ENCODE data around the gene BRS3.
A peak's percentile ranks its signal among the peaks of the same experiment; 100 is the strongest.
"Not testable (repeated sequence)": the region's sequence is repeated elsewhere in the genome, so short reads cannot be mapped to it uniquely, and the experiment has no call there.

BRS3 gene

GRCh38 chrX:136487647-136488046, at the start of gene BRS3:
TSS of gene BRS3 (plus strand) at chrX:136487947. CDS start at chrX:136488115, 168 bp downstream.
- no peak for DNase-seq

DNA sequence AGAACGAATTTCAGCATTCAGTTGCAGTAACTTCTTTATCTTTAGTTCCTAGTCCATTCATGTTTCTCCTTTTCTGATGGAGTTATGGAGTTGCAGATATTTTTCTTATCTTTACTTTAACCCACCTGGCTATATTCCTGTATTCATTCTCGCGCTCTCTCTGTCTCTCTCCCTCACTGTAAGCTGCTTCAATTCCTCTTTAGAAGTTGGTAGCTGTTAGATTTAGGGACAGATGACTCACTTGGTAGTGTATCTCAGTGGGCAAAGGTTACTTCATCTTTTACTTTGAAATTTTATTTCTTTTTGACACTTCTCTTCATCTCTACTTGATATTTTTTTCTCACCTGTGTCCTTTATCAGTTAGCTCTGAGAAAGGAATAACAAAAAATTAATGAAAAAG, 49.6 kb upstream of the BRS3 start:
- DNase-seq, result no peak

DNA sequence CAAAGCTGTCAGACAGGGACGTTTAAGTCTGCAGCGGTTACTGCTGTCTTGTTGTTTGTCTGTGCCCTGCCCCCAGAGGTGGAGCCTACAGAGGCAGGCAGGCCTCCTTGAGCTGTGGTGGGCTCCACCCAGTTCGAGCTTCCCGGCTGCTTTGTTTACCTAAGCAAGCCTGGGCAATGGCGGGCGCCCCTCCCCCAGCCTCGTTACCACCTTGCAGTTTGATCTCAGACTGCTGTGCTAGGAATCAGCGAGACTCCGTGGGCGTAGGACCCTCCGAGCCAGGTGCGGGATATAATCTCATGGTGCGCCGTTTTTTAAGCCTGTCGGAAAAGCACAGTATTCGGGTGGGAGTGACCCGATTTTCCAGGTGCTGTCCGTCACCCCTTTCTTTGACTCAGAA, 42.1 kb upstream of the BRS3 start:
- DNase-seq, result not testable (repeated sequence)

- no peak for DNase-seq
Observed at GRCh38 chrX:136446208-136446607, 41.5 kb upstream of the BRS3 start.

- no peak for DNase-seq
Observed at GRCh38 chrX:136447308-136447707, 40.4 kb upstream of the BRS3 start.

GRCh38 chrX:136447968-136448367, 39.8 kb upstream of the BRS3 start:
- DNase-seq, result no peak

DNA sequence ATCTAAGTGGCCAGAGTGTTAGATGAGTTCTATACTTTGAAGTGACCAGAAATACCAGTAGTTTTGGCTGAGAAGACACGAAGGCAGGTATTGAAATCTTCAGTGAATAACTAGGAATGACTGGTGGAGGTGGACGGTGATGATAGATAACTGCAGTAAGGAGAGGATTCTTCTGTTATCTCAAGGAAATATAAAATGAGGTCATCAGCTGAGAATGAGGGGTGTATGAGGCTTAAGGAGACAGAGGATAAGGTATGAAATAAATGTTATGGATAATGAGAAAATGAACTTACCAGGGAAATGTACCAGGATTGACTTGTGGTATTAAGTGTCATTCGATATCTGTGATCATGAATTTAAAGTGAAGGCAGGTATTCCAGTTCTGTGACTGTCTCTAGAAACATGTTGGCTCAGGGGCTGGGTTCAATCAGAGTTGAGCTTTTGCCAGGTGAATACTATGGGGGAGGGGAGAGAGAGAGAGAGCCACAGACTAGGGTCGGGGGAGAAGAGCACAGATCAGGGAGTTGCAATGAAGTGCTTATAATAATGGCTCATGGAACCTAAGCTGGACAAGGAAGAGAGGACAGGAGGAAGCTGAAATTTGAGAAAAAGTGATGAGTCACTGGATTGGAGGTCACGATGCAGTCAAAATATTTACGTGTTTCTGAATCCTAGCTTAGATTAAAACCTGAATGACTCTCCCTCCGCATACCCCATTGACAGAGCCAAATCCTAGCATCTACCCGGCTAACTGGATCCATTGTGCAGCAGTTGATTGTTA, 37.5 kb upstream of the BRS3 start:
- DNase-seq, result no peak

DNA sequence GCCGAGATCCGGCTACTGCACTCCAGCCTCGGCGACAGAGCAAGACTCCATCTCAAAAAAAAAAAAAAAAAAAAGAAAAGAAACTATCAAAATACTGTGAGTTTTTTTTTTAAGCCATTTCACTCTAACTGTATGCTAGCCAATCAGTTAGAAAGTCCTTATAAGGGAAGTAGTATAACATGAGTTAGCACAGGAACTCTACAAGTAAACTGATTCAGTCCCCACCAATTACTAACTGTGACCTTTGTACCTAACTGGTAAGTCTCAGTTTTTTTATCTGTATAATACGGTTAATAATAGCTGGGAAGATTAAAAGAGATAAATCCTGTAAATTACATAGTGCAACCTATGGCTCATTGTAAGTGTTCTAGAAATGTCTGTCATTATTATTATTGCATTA, 35.1 kb upstream of the BRS3 start:
- DNase-seq, result no peak

GRCh38 chrX:136453114-136453513, 34.6 kb upstream of the BRS3 start:
- no peak for DNase-seq

- no peak for DNase-seq
Observed at GRCh38 chrX:136453771-136454170, 34.0 kb upstream of the BRS3 start.

- DNase-seq, result no peak
Observed at GRCh38 chrX:136456133-136456532, 31.6 kb upstream of the BRS3 start.

DNA sequence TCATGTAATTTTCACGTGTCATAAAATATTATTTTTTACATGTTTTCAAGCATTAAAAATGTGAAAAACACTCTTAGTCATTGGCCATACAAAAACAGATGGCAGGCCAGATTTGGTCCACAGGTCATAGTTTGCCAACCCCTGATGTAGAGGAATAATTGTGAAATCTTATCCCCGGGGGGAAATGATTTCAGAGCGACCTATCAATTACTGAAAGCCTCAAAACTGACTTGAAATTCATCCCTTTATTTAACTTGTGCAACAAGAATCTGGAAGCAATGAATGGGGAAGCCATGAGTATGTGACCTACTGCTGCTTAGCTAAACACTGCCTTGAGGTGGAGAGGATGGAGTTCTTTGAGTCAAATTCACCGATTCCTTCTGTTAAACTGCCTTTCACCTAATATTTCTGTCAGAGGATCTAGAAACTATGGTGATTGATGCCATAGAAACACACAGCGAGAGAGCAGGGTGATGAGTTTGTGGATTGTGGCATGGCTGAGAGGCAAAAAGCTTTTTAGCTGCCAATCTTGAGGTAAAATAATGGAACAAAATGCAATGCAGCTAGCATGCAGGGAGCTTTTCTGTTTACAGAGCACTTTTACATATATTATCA, 30.3 kb upstream of the BRS3 start:
- DNase-seq, result no peak

DNA sequence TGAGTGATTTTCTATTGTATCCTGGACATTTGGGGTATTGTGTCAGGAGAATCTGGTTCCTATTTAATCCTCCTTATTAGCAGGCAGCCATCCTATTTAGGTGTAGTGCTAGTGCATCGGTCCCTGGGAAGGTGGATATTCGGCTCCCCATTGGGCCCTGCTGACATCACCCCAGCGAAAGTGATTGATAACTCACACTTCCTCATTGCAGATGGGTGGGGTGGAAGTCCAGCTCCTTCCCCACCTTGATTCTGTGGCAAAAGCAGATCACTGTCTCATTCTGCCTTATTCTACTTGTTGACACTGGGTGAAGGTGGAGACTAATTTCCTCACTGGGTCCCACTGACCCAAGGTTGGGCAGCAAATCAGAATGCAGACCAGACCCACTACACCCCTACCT, 23.2 kb upstream of the BRS3 start:
- DNase-seq, result no peak

DNA sequence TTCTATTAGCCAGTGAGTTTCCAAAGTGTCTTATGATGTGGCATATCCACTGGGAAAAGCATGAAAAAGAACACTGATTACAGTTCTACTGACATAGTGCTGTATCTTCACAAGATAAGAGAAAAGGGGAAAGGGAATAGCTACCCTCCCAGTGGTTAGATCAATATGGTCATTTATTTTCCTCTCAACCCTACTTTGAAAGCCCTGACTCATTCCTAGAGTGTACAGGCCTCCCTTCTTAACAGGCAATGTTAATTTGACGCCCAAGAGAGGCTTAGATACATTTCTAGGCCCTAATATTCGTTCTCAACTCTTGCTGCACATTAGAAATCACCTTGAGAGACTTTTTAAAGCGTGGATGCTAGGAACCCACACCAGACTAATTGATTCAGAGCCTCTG, 20.4 kb upstream of the BRS3 start:
- DNase-seq, result no peak

- DNase-seq, result no peak
Observed at GRCh38 chrX:136468391-136469103, 19.2 kb upstream of the BRS3 start.

DNA sequence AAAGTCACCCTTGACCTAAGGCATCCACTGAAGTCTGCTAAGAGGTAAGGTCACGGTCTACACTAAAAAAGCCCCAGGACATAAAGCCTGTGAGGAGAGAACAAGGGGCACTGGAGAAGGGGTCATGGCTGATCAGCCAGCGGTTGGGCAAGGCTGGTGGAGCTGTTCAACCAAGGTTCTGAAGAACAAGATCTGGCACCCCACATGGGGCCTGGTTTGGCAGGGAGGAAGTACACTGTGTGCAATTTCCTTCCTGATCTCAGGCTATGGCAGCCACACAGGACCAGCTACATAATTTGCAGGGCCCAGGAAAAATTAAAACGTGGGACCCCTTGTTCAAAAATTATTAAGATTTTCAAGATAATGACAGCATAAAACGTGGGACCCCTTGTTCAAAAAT, 14.1 kb upstream of the BRS3 start:
- no peak for DNase-seq

GRCh38 chrX:136475236-136475635, 12.5 kb upstream of the BRS3 start:
- DNase-seq, result no peak

GRCh38 chrX:136476501-136476900, 11.2 kb upstream of the BRS3 start:
- DNase-seq, result no peak

DNA sequence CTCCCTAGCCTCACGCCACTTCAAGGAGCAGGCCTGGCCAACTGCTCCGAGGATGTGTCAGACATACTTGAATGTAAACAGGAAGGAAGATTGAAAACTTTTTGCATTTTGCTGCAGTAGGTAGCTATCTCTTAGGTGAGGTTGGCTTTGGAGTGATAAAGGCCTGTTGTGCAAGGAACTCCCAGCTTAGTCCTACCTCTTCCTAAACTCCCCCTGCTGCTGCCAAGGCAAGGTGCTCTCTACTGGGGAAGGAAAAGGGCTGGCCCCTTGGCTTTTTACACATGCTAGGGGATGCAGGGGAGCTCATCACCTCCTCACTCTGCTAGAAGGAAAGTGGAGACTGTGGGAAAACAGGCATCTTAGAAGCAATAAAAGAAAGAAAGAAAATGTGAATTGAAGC, 10.7 kb upstream of the BRS3 start:
- DNase-seq, result no peak

DNA sequence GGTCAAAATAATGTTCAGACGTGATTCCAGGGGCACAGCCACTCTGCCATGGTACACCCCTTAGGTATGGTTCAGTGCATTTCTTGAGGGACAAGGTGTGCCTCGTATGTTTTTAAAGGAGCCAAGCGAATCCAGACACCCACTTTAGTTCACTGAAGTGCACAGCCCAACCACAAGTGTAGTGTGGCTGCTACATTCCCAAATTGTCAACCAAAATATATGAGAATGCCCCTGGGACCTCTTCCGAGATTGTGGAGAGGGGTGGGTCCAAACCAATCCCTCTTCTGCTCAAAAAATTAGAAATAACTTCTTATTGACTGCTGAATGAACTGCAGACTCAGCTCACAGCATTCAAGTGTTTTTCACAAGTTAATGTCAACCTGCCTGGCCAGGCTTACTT, 7.4 kb upstream of the BRS3 start:
- DNase-seq, result peak; percentile 2

GRCh38 chrX:136488706-136489105, 959 bp downstream of the BRS3 start:
- no peak for DNase-seq

- no peak for DNase-seq
Observed at GRCh38 chrX:136491832-136492231, 4.1 kb downstream of the BRS3 start.

- DNase-seq, result no peak
Observed at GRCh38 chrX:136493011-136493410, 5.3 kb downstream of the BRS3 start.

GRCh38 chrX:136495043-136495442, 7.3 kb downstream of the BRS3 start:
- no peak for DNase-seq

All from fibroblast of skin of right biceps (primary cell).